SJCRH30 (cell line): ENCODE measurements around the gene ZNF423. TPM values are rescaled to one million over a fixed set of nuclear protein-coding genes. Genes with fewer than 3 reads are reported as not detected.
A peak's percentile ranks its signal among the peaks of the same experiment; 100 is the strongest.

ENCODE experiments used
- DNase-seq, 2 experiments: peaks; one replicate each; pipeline ENCODE4 v3.0.0-alpha.2; 2015 to 2020
- H3K27ac ChIP-seq: fragments of 250-450 bp; sonication (Bioruptor Pico); 2 replicates; pipeline ENCODE4 v1.5.1; 2020; ENCODE audit warnings: mild to moderate bottlenecking, moderate library complexity
- H3K27me3 ChIP-seq: fragments of 250-450 bp; sonication (Bioruptor Pico); 2 replicates; pipeline ENCODE4 v1.5.1; 2020; ENCODE audit warnings: mild to moderate bottlenecking, moderate library complexity
- H3K36me3 ChIP-seq: fragments of 250-450 bp; sonication (Bioruptor Pico); 2 replicates; pipeline ENCODE4 v1.5.1; 2020; ENCODE audit warnings: mild to moderate bottlenecking, moderate library complexity
- H3K4me1 ChIP-seq: fragments of 250-450 bp; sonication (Bioruptor Pico); 2 replicates; pipeline ENCODE4 v1.5.1; 2020; ENCODE audit warnings: mild to moderate bottlenecking, moderate library complexity
- H3K4me3 ChIP-seq: fragments of 250-450 bp; sonication (Bioruptor Pico); 2 replicates; pipeline ENCODE4 v1.5.1; 2020; ENCODE audit warnings: mild to moderate bottlenecking, moderate library complexity
- H3K9me3 ChIP-seq: fragments of 250-450 bp; sonication (Bioruptor Pico); replicated peaks from 2 replicates; pipeline ENCODE4 v1.5.1; 2020; ENCODE audit warnings: mild to moderate bottlenecking, moderate library complexity
- total RNA-seq: library from RNA; depleted of rRNA; stranded (reverse); fragments of >200 nt; shearing (Covaris generic); gene quantifications from 2 replicates; pipeline ENCODE4 v1.2.3, GENCODE V29; 2014

Gene ZNF423
- total RNA-seq, 1 experiment from 2014 or later: 7.9 TPM

DNA sequence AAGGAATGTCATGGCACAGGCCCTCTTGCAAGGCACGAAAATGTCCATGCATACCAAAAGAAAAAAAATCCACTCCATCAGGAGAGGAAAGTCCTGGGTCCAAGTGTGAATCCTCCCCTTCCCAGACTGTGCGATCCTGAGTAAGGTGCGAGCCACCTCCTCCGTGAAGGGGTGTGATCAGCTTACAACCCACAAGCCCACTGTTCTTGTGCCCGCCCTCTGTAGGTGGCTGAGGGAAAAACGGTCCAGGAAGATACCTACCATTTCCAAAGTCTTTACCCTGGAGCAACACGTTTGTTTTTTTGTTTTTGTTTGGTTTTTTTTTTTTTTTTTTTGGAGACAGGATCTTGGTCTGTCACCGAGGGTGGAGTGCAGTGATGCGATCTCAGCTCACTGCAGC, 116.5 kb downstream of the ZNF423 start:
- Histone ChIP-seq H3K4me3 (no peak overlapping the region), H3K4me1 (no peaks in the 10 kb centered on the region), H3K27ac (no peak overlapping the region), H3K9me3 (no peaks in the 10 kb centered on the region), H3K36me3 (no peaks in the 10 kb centered on the region), H3K27me3 (no peaks in the 10 kb centered on the region)
- peak in 1 of 2 experiments; percentile 41 for DNase-seq

DNA sequence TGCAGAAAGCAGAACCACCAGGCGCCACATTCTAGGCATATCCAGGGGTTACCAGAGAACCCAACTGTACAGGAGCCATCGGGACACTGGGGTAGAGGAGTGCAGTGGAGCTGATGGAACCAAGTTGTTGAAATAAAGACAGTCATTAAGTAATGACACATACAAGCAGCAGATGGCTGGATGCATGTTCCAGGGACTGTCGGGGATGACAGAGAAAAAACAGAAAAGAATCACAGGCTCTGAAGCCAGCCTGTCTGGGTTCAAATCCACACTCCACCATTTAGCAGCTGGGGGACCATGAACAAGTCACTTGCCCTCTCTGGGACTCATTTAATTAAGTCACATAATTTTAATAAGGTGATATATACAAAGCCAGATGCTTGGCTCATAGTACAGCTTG, 117.1 kb downstream of the ZNF423 start:
- no peaks in the 10 kb centered on the region for H3K36me3 ChIP-seq

DNA sequence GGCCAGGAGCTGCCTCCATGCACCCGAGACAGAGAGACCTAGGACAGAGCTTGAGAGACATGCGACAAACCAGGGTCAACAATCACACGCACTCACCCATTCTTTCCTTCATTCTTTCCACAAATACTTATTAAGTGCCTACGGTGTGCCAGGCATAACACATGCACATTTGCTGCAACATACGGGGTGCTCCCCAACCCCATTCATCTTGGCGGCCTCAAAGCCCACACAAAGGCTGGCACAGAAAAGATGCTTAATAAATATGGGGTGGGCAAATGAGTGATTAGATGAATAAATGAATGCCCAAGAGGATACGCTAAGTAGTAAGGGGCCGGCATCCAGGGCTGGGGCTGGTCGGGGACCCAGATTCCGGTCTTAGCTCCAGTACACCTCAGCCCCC, 117.9 kb downstream of the ZNF423 start:
- Histone ChIP-seq H3K27ac (no peak overlapping the region), H3K4me3 (no peak overlapping the region), H3K4me1 (no peaks in the 10 kb centered on the region), H3K27me3 (no peaks in the 10 kb centered on the region), H3K36me3 (no peaks in the 10 kb centered on the region), H3K9me3 (no peaks in the 10 kb centered on the region)
- DNase-seq: no peak

More for the DNA sequence above, 117.1 kb downstream of the ZNF423 start:
- Histone ChIP-seq H3K4me1 (no peaks in the 10 kb centered on the region), H3K9me3 (no peaks in the 10 kb centered on the region), H3K4me3 (no peak overlapping the region), H3K27ac (no peak overlapping the region), H3K27me3 (no peaks in the 10 kb centered on the region)
- DNase-seq: no peak

DNA sequence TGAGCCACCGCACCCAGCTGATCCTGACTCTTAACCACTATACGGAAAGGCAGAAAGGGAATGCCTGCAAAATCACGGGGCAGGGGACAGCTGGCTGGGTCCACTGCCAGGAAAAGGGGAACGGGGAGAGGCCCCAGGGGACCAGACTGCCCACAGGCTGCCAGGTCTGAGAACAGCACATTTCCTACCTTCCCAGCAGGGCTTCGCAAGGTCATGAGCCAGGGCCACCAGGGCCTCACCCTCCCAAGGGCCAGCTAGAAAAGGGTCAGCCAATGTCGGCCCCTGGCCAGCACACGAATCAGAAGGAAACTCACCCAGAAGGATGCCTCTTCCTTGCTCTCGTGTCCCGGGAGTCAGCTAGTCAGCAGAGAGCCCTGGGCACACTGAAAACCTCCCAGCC, 118.4 kb downstream of the ZNF423 start:
- Histone ChIP-seq H3K4me1 (no peaks in the 10 kb centered on the region), H3K27me3 (no peaks in the 10 kb centered on the region), H3K36me3 (no peaks in the 10 kb centered on the region), H3K4me3 (no peak overlapping the region), H3K9me3 (no peaks in the 10 kb centered on the region), H3K27ac (no peak overlapping the region)
- peak; percentile 21 to 26 for DNase-seq

DNA sequence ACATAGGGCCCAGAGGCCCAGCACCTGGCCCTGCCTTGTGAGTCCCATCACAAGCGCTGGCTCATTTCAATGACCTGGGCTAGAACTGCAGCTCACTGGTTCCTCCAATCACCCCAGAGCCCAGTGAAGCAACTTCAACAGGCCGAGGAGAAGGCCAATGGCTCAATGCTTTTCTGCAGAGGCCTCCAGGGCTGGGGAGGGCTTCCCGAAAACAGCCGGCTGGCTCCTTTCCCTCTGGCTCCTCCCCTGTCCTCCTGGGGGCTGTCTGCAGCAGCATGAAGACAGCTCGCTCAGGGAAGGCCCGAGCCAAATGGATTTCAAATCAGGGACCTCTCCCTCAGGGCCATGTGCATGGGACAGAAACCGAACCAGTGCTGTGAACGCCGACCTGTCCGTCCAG, 121.6 kb downstream of the ZNF423 start:
- Histone ChIP-seq H3K4me3 (no peak overlapping the region), H3K4me1 (no peaks in the 10 kb centered on the region), H3K27ac (no peak overlapping the region), H3K36me3 (no peaks in the 10 kb centered on the region), H3K27me3 (no peaks in the 10 kb centered on the region), H3K9me3 (no peaks in the 10 kb centered on the region)
- no peak for DNase-seq

DNA sequence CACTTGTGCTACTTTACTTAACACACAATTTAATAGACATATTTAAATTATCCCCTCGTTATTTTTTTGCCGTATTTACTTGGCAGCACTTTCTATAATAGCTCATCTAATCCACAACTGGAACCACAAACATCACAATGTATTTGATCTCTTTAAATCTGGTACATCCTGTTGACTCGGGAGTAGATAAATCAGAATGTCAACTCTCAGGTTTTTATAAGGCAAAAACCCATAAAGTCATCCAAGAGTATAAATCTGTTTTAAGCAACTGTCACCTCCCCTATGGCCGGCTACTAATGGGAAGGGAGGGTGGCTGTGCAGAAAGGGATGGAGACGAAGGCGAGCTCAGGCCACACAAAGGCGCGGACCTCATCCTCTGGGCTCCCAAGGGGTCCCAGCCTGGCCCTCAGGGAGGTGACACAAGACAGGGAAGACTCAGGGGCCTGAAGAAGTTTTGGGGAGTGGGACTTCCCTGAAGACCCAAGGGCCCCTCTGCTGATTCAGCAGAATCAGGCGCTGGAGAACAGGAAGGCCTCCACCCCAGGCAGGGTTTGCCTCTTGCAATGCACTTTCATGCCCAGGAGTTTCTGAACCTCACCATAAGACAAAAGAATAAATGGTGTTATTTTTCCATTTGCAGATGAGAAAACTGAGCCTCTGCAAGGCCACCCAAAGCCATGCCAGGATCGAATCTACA, 122.5 kb downstream of the ZNF423 start:
- no peak for DNase-seq
- H3K27me3 ChIP-seq: no peaks in the 10 kb centered on the region
- no peaks in the 10 kb centered on the region for H3K9me3 ChIP-seq
- H3K4me3 ChIP-seq: no peak overlapping the region
- H3K4me1 ChIP-seq: no peaks in the 10 kb centered on the region
- H3K36me3 ChIP-seq: no peaks in the 10 kb centered on the region
- no peak overlapping the region for H3K27ac ChIP-seq

DNA sequence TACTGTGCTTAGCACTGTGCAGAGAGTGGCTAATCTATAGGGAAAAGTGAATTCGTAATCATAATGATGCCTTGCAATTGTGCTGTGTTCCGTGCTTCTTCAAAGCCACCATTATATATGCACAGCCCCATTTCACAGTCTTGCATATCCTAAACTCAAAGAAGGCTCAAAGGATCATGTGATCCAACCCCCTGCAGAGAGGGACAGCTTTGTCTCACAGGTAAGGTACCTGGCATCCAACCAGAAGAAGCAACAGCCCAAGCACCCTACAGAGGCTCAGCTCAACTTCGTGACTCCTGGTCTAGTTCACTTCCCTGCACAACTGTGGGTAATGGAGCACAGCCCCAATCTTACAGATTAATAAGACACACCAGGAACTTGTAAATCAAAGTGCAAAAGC, 124.0 kb downstream of the ZNF423 start:
- H3K36me3 ChIP-seq: no peaks in the 10 kb centered on the region

DNA sequence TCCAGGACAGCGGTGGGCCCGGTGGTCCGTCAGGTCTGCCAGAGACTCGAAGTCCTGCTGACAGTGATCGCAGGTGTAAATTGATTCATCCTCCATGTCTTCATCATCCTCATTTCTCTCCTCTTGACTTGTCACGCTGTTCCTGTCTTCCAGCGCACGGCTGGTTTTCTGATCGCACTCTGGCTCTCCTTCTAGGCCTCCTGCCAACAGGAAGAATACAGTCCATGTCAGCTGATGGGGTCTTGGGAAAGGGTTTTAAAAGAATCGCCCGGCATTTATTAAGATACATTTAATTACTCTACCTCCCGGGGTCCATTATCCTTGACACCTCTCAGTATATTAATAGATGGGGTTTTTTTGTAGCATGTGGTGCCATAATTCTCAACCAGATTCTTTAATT, 125.1 kb downstream of the ZNF423 start:
- no peaks in the 10 kb centered on the region for H3K9me3 ChIP-seq
- DNase-seq: no peak

More for the DNA sequence above, 124.0 kb downstream of the ZNF423 start:
- Histone ChIP-seq H3K27ac (no peak overlapping the region), H3K4me3 (no peak overlapping the region), H3K9me3 (no peaks in the 10 kb centered on the region), H3K4me1 (no peaks in the 10 kb centered on the region), H3K27me3 (no peaks in the 10 kb centered on the region)
- no peak for DNase-seq

DNA sequence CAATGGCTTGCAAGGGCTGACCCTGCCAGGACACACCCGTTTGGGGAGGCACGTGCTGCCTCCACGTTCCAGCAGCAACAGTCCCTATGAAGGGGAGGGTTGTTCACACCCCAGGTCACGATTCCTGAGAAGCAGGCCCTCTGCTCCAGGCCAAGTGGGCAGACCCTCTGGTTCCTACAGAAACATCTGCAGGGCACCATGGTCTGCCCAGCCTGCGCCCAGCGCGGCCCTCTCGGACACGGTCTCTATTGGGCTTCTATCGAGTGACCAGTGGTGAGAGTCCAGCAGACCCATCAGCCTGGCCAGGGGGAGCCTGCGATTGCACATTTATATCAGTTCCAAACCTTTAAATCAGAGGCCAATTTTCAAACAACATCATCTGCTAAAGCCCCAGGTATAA, 128.3 kb downstream of the ZNF423 start:
- DNase-seq: no peak
- no peak overlapping the region for H3K4me3 ChIP-seq
- H3K4me1 ChIP-seq: no peaks in the 10 kb centered on the region
- no peaks in the 10 kb centered on the region for H3K27me3 ChIP-seq
- no peak overlapping the region for H3K27ac ChIP-seq
- H3K36me3 ChIP-seq: no peaks in the 10 kb centered on the region
- H3K9me3 ChIP-seq: no peaks in the 10 kb centered on the region

More for the DNA sequence above, 125.1 kb downstream of the ZNF423 start:
- no peaks in the 10 kb centered on the region for H3K4me1 ChIP-seq
- no peaks in the 10 kb centered on the region for H3K36me3 ChIP-seq
- H3K27ac ChIP-seq: no peak overlapping the region
- H3K27me3 ChIP-seq: no peaks in the 10 kb centered on the region
- no peak overlapping the region for H3K4me3 ChIP-seq

DNA sequence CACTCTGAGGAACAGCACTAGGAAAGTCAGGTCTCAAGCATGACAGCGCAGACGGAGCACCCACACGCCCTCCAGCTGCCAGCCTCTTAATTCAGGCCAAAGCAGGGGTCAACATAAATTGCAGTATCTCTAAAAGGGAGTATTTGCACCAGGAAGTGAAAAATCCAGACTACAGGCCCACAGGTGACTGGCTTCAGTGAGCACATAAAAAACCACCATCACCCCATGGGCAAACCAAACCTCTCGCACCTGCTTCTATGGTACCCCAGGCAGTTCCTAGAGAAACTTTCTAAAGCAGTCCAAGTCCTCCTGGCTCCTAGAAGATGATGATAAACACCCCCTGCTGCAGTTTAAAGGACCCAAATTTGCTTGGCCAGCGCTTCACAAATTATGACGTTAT, 129.8 kb downstream of the ZNF423 start:
- no peak overlapping the region for H3K27ac ChIP-seq
- H3K36me3 ChIP-seq: no peaks in the 10 kb centered on the region
- no peak for DNase-seq
- no peaks in the 10 kb centered on the region for H3K9me3 ChIP-seq
- H3K4me1 ChIP-seq: no peaks in the 10 kb centered on the region
- H3K27me3 ChIP-seq: no peaks in the 10 kb centered on the region
- H3K4me3 ChIP-seq: no peak overlapping the region

DNA sequence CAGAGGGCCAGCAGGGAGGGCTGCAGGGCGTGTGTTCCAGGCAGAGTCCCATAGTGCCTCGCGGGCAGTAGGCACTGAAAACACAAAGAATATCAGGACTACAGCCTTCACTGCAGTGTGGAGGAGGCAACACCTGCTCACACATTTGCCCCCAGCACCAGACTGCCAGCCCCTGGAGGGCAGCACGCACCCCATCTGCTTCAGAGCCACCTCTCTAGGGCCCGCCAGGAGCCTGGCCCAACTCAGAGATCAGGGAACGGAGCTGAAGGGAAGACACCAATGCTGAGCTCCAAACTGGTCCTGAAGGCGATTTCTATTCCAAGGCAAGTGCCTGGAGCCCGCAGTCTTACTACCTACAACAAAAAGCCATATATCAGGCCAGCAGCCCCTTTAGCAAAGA, 130.3 kb downstream of the ZNF423 start:
- no peaks in the 10 kb centered on the region for H3K4me1 ChIP-seq
- no peaks in the 10 kb centered on the region for H3K36me3 ChIP-seq
- DNase-seq: no peak
- H3K27ac ChIP-seq: no peak overlapping the region
- no peak overlapping the region for H3K4me3 ChIP-seq
- no peaks in the 10 kb centered on the region for H3K9me3 ChIP-seq
- no peaks in the 10 kb centered on the region for H3K27me3 ChIP-seq

DNA sequence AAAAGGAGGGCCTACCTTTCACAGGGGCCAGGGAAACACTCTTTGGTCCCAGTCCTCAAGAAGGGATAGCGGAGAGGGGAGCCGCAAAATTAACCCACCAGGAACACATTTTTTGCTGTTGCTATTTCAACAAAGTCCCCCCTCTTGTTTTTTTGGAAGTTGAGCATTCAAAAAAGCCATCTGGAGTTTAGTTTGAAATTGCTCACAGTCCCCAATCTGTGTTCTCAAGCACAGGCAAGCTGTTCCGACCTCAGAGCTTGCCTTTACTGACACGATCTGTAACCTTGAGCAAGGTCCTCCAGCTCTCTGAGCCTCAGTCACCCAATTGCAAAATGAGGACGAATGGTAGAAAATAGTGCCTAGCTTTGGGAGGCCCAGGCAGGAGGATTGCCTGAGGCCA, 131.1 kb downstream of the ZNF423 start:
- H3K4me1 ChIP-seq: no peaks in the 10 kb centered on the region
- no peak overlapping the region for H3K27ac ChIP-seq
- H3K27me3 ChIP-seq: no peaks in the 10 kb centered on the region
- no peaks in the 10 kb centered on the region for H3K9me3 ChIP-seq
- no peak overlapping the region for H3K4me3 ChIP-seq
- DNase-seq: no peak
- no peaks in the 10 kb centered on the region for H3K36me3 ChIP-seq

DNA sequence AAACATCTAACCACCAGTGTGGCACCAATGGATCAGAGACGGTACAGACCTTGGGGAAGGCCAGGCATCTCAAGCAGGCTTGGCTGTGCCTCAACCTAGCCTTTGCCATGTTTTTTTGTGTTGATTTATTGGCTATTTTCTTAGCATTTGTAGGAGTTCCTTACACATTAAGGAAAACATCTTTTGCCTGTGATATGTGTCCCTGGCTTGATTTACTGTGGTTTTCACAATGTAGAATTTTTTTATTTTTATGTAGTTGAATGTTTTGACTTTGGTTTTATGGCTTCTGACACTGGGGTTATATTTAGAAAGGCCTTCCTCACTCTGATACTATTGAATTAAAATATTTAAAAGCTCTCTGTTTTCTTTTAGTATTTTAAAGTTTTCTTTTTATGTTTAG, 132.6 kb downstream of the ZNF423 start:
- Histone ChIP-seq H3K27ac (no peak overlapping the region), H3K4me3 (no peak overlapping the region), H3K27me3 (no peaks in the 10 kb centered on the region), H3K36me3 (no peaks in the 10 kb centered on the region), H3K9me3 (no peaks in the 10 kb centered on the region), H3K4me1 (no peaks in the 10 kb centered on the region)
- DNase-seq: no peak

DNA sequence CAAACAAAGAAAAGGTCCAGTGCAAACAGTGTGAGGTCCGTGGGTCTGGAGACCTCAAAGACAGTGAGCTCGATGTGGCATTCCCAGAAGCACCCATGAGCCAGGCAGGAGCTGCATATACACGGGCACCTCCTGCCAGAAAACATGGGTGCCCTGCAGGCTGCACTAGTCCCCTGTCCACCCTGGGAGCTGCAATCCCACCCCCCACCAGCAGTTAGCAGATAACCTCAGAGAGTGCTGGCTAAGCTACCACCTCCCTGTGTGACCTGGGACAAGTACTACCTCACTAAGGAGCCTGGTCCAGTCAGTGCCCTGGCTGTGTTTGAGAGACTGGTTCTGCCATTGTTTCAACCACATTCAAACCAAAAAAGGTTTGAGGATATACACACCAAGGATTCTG, 135.7 kb downstream of the ZNF423 start:
- H3K9me3 ChIP-seq: no peaks in the 10 kb centered on the region
- H3K4me3 ChIP-seq: no peak overlapping the region
- no peaks in the 10 kb centered on the region for H3K36me3 ChIP-seq
- H3K4me1 ChIP-seq: no peaks in the 10 kb centered on the region
- no peak overlapping the region for H3K27ac ChIP-seq
- no peak for DNase-seq
- H3K27me3 ChIP-seq: no peaks in the 10 kb centered on the region

DNA sequence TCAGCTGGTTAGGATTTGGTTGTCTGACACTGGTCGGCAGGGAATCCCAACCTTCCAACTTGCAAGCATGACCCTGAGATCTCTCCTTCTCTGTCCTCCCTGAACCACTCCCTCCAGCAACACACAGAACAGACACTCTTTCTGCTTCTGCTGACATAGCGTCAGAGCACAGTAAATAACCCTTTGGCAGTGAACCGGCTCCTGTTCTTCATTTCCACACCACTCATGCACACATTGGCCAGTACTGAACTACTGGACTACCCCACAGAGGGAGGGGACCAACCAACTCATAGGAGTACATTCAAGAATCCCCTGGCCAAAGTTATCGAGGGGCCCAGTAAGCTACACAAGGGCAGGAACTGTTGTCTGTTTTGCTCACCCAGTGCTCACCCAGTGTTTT, 138.2 kb downstream of the ZNF423 start:
- no peaks in the 10 kb centered on the region for H3K36me3 ChIP-seq

DNA sequence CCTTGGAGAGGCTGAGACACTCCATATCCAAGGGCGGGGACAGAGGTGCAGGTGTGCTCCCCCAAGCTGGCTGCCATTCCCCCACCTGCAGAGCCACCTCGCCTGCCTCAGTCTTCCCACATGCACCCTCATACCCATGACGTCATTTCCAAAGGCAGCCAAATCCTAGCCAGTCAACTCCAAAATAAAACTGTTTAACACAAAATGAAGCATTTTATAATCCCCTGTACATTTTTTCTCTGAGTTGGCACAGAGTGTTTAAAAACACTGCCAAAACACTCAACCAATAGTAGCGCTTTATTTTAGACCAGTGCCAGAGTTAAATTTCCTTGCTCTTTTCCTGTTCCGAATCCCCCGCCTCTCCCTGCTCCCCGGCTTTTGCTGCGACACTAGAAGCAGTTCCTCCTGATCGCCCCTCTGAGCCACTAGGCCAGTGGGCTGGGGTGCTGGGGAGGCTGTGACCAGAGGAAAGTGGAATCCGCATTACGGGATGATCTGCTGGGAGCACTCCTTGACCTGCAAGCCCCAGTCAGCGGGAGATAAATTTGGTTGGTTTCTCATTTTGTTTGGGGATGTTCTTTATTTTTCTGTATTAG, 139.5 kb downstream of the ZNF423 start:
- H3K27ac ChIP-seq: no peak overlapping the region

More for the DNA sequence above, 138.2 kb downstream of the ZNF423 start:
- H3K4me1 ChIP-seq: no peaks in the 10 kb centered on the region
- no peak overlapping the region for H3K27ac ChIP-seq
- no peak for DNase-seq
- H3K27me3 ChIP-seq: no peaks in the 10 kb centered on the region
- no peak overlapping the region for H3K4me3 ChIP-seq
- no peaks in the 10 kb centered on the region for H3K9me3 ChIP-seq

More for the DNA sequence above, 139.5 kb downstream of the ZNF423 start:
- DNase-seq: no peak
- Histone ChIP-seq H3K27me3 (no peaks in the 10 kb centered on the region), H3K4me3 (no peak overlapping the region), H3K36me3 (no peaks in the 10 kb centered on the region), H3K9me3 (no peaks in the 10 kb centered on the region), H3K4me1 (no peaks in the 10 kb centered on the region)
